Stimulated activated CD4-positive, alpha-beta T cell treated with anti-CD3 and anti-CD28 coated beads, TNF-alpha, amount 100 ng/mL, for 48 hours (primary cell): ENCODE results near the gene GPHN.

ENCODE experiments used
- DNase-seq, 3 donors: peaks; one replicate each; pipeline ENCODE4 v3.0.0-alpha.2; 2020; ENCODE audit warnings: low read depth in 3 of 3

The GPHN gene

GRCh38 chr14:66600416-66600815 lies 92.5 kb downstream of the GPHN start:
- no peak for DNase-seq

- no peak for DNase-seq
Observed at GRCh38 chr14:66601932-66602578, 94.1 kb downstream of the GPHN start.

GRCh38 chr14:66603945-66604344 lies 96.0 kb downstream of the GPHN start:
- no peak for DNase-seq

- no peak for DNase-seq
Observed at GRCh38 chr14:66606826-66607225, 98.9 kb downstream of the GPHN start.

- no peak for DNase-seq
Observed at GRCh38 chr14:66610154-66610563, 102.2 kb downstream of the GPHN start.

GRCh38 chr14:66613344-66613743 lies 105.4 kb downstream of the GPHN start:
- no peak for DNase-seq

GRCh38 chr14:66619952-66620351 lies 112.0 kb downstream of the GPHN start:
- no peak for DNase-seq

GRCh38 chr14:66623838-66624237 lies 115.9 kb downstream of the GPHN start:
- no peak for DNase-seq

- DNase-seq: peak in 1 of 3 donors; percentile 9
Observed at GRCh38 chr14:66624336-66624937, 116.5 kb downstream of the GPHN start.

GRCh38 chr14:66628636-66629035 lies 120.7 kb downstream of the GPHN start:
- no peak for DNase-seq

GRCh38 chr14:66629499-66629898 lies 121.6 kb downstream of the GPHN start:
- DNase-seq: no peak

- DNase-seq: no peak
Observed at GRCh38 chr14:66634876-66635275, 126.9 kb downstream of the GPHN start.

GRCh38 chr14:66635435-66635834 lies 127.5 kb downstream of the GPHN start:
- no peak for DNase-seq

GRCh38 chr14:66636240-66636639 lies 128.3 kb downstream of the GPHN start:
- DNase-seq: no peak

- no peak for DNase-seq
Observed at GRCh38 chr14:66638689-66639088, 130.7 kb downstream of the GPHN start.

GRCh38 chr14:66641861-66642635 lies 134.1 kb downstream of the GPHN start:
- no peak for DNase-seq

- DNase-seq: no peak
Observed at GRCh38 chr14:66643344-66643743, 135.4 kb downstream of the GPHN start.

- no peak for DNase-seq
Observed at GRCh38 chr14:66645716-66646115, 137.8 kb downstream of the GPHN start.

GRCh38 chr14:66649498-66649897 lies 141.6 kb downstream of the GPHN start:
- no peak for DNase-seq

- no peak for DNase-seq
Observed at GRCh38 chr14:66650491-66650911, 142.6 kb downstream of the GPHN start.

- DNase-seq: no peak
Observed at GRCh38 chr14:66651536-66652220, 143.7 kb downstream of the GPHN start.

GRCh38 chr14:66652525-66653106 lies 144.7 kb downstream of the GPHN start:
- no peak for DNase-seq
